IMR-90 (cell line): ENCODE measurements around the gene CPN2. TPM values are rescaled to one million over a fixed set of nuclear protein-coding genes. Genes with fewer than 3 reads are reported as not detected.
A peak's percentile ranks its signal among the peaks of the same experiment; 100 is the strongest.

Experiments used
- ATAC-seq: fragments of 200-7000 bp; cut with Tn5 transposase; 2 replicates; pipeline ENCODE4 v1.9.1; 2020; ENCODE audit warnings: low read depth, mild to moderate bottlenecking, moderate library complexity
- BruUV-seq: library from RNA; stranded (reverse); fragments of 400-500 nt; replicated peaks from 2 replicates; lab custom pipeline; 2021; lab: Mats Ljungman, UMichigan
- CTCF ChIA-PET: fragments of 300-600 bp; formaldehyde crosslinking; extraction: SDS; loops from one replicate; lab custom pipeline; 2021; ENCODE audit warnings: antibody characterized with exemption; lab: Yijun Ruan, JAX
- POLR2A ChIA-PET: fragments of 300-600 bp; sonication (Branson Sonifier 250); formaldehyde crosslinking; loops from one replicate; lab custom pipeline; 2022; ENCODE audit warnings: antibody characterized with exemption; ENCODE audit not compliant: unreplicated experiment; lab: Charles Lee
- DNase-seq: peaks from one replicate; pipeline ENCODE4 v3.0.0; 2013
- H2AFZ ChIP-seq: replicated peaks from 2 replicates; pipeline ENCODE3; 2013; ENCODE audit warnings: low read length, mild to moderate bottlenecking; ENCODE audit not compliant: poor library complexity
- H2AK5ac ChIP-seq: 2 replicates; pipeline ENCODE4 v1.6.1; 2013; ENCODE audit warnings: low read depth, low read length, inconsistent platforms
- H2AK9ac ChIP-seq: replicated peaks from 2 replicates; pipeline ENCODE3; 2013; ENCODE audit warnings: mild to moderate bottlenecking, low read depth, low read length, moderate library complexity; ENCODE audit not compliant: poor library complexity
- H2BK120ac ChIP-seq: 2 replicates; pipeline ENCODE4 v1.6.1; 2013; ENCODE audit warnings: low read depth, low read length, inconsistent platforms
- H2BK15ac ChIP-seq: 3 replicates; pipeline ENCODE4 v1.6.1; 2013; ENCODE audit warnings: low read depth, low read length, inconsistent platforms
- H2BK20ac ChIP-seq: 2 replicates; pipeline ENCODE4 v1.6.1; 2013; ENCODE audit warnings: low read depth, mild to moderate bottlenecking, inconsistent platforms, low read length, moderate library complexity
- H2BK5ac ChIP-seq: 2 replicates; pipeline ENCODE4 v1.6.1; 2013; ENCODE audit warnings: mild to moderate bottlenecking, low read depth, low read length, inconsistent platforms; ENCODE audit not compliant: poor library complexity, severe bottlenecking
- H3K14ac ChIP-seq: replicated peaks from 2 replicates; pipeline ENCODE4 v1.6.1; 2013; ENCODE audit warnings: low read depth, low read length, inconsistent platforms
- H3K18ac ChIP-seq: 2 replicates; pipeline ENCODE4 v1.6.1; 2013; ENCODE audit warnings: low read depth, low read length, control low read depth
- H3K23ac ChIP-seq: 2 replicates; pipeline ENCODE4 v1.6.1; 2013; ENCODE audit warnings: low read depth, low read length, inconsistent platforms
- H3K27ac ChIP-seq: 2 replicates; pipeline ENCODE4 v1.5.1; 2013; ENCODE audit warnings: mild to moderate bottlenecking, control low read depth, low read length; ENCODE audit not compliant: insufficient read depth
- H3K27me3 ChIP-seq: 2 replicates; pipeline ENCODE4 v1.6.1; 2013; ENCODE audit warnings: low read length; ENCODE audit not compliant: control insufficient read depth, insufficient read depth
- H3K36me3 ChIP-seq: 2 replicates; pipeline ENCODE4 v1.6.1; 2013; ENCODE audit warnings: low read length, mixed read lengths; ENCODE audit not compliant: control insufficient read depth, insufficient read depth
- H3K4ac ChIP-seq: 2 replicates; pipeline ENCODE4 v1.6.1; 2013; ENCODE audit warnings: low read depth, low read length, inconsistent platforms
- H3K4me1 ChIP-seq: 2 replicates; pipeline ENCODE4 v1.6.1; 2013; ENCODE audit warnings: low read length, mixed read lengths; ENCODE audit not compliant: control insufficient read depth, insufficient read depth
- H3K4me2 ChIP-seq: 2 replicates; pipeline ENCODE4 v1.6.1; 2013; ENCODE audit warnings: low read depth, mild to moderate bottlenecking, control low read depth, low read length, moderate library complexity
- H3K4me3 ChIP-seq: 2 replicates; pipeline ENCODE4 v1.5.1; 2013; ENCODE audit warnings: low read depth, mild to moderate bottlenecking, control low read depth, low read length, moderate library complexity; ENCODE audit not compliant: insufficient read depth
- H3K56ac ChIP-seq: 2 replicates; pipeline ENCODE4 v1.6.1; 2013; ENCODE audit warnings: low read length, inconsistent platforms; ENCODE audit not compliant: insufficient read depth; ENCODE audit errors: extremely low read depth
- H3K79me1 ChIP-seq, 2 experiments: 2 replicates each; pipeline ENCODE4 v1.6.1; 2013; ENCODE audit warnings: low read length in 2 of 2, inconsistent platforms in 1 of 2, low read depth in 1 of 2
- H3K9ac ChIP-seq: 2 replicates; pipeline ENCODE4 v1.6.1; 2013; ENCODE audit warnings: low read depth, low read length, control low read depth
- H3K9me1 ChIP-seq: 2 replicates; pipeline ENCODE4 v1.6.1; 2013; ENCODE audit warnings: low read length, inconsistent platforms; ENCODE audit not compliant: insufficient read depth
- H3K9me3 ChIP-seq: 2 replicates; pipeline ENCODE4 v1.6.1; 2013; ENCODE audit warnings: low read length; ENCODE audit not compliant: control insufficient read depth, insufficient read depth
- H4K20me1 ChIP-seq: 2 replicates; pipeline ENCODE4 v1.6.1; 2013; ENCODE audit warnings: low read length, inconsistent platforms; ENCODE audit not compliant: insufficient read depth
- H4K5ac ChIP-seq: 2 replicates; pipeline ENCODE4 v1.6.1; 2013; ENCODE audit warnings: mild to moderate bottlenecking, low read depth, low read length, control low read depth
- H4K8ac ChIP-seq, 2 experiments: 2 replicates each; pipeline ENCODE4 v1.6.1; 2013; ENCODE audit warnings: low read depth in 2 of 2, low read length in 2 of 2, control low read depth in 1 of 2, inconsistent platforms in 1 of 2
- H4K91ac ChIP-seq: 2 replicates; pipeline ENCODE4 v1.6.1; 2013; ENCODE audit warnings: low read depth, low read length, inconsistent platforms; ENCODE audit not compliant: insufficient read depth
- BHLHE40 ChIP-seq: fragments of 150-350 bp; IDR thresholded peaks from 2 replicates; pipeline ENCODE4 v1.6.1; 2016; ENCODE audit warnings: mild to moderate bottlenecking, low read depth, low read length
- CHD1 ChIP-seq: IDR thresholded peaks from 2 replicates; pipeline ENCODE4 v1.6.1; 2012; ENCODE audit warnings: low read depth, low read length, improper control_type of control experiment
- FOS ChIP-seq: fragments of 150-350 bp; IDR thresholded peaks from 2 replicates; pipeline ENCODE4 v1.6.1; 2016; ENCODE audit warnings: low read depth, low read length
- MAZ ChIP-seq: IDR thresholded peaks from 2 replicates; pipeline ENCODE4 v1.6.1; 2012; ENCODE audit warnings: low read depth, mild to moderate bottlenecking, low read length, improper control_type of control experiment, moderate library complexity, borderline replicate concordance
- MXI1 ChIP-seq: IDR thresholded peaks from 2 replicates; pipeline ENCODE4 v1.6.1; 2012; ENCODE audit warnings: low read depth, mild to moderate bottlenecking, low read length, moderate library complexity, borderline replicate concordance
- NFE2L2 ChIP-seq: fragments of 150-350 bp; IDR thresholded peaks from 2 replicates; pipeline ENCODE4 v1.6.1; 2016; ENCODE audit warnings: low read depth, mild to moderate bottlenecking, low read length
- RCOR1 ChIP-seq: IDR thresholded peaks from 2 replicates; pipeline ENCODE4 v1.6.1; 2012; ENCODE audit warnings: mild to moderate bottlenecking, low read length, improper control_type of control experiment; ENCODE audit not compliant: insufficient replicate concordance
- RFX5 ChIP-seq: IDR thresholded peaks from 2 replicates; pipeline ENCODE4 v1.8.0; 2012; ENCODE audit warnings: low read depth, mild to moderate bottlenecking, low read length, moderate library complexity
- SMC3 ChIP-seq: fragments of 150-350 bp; IDR thresholded peaks from 2 replicates; pipeline ENCODE4 v1.6.1; 2016; ENCODE audit warnings: low read depth, mild to moderate bottlenecking, antibody characterized with exemption, low read length, moderate library complexity
- WGBS, 2 experiments: methylation state at CpG; one replicate each; pipeline versions ENCODE4 v1.1.5 to v1.1.7; 2013; ENCODE audit warnings: missing lambda C conversion rate in 2 of 2; ENCODE audit not compliant: insufficient read length in 1 of 2; ENCODE audit errors: extremely low coverage in 2 of 2; 5-methylcytosine and 5-hydroxymethylcytosine counted together
- dilution Hi-C: fragments of 300-500 bp; cut with HindIII; formaldehyde crosslinking; loops from one replicate; pipeline ENCODE4 v1.14.3; 2018; ENCODE audit warnings: low sequenced_read_pairs; ENCODE audit not compliant: unreplicated experiment
- in situ Hi-C: fragments of 300-500 bp; cut with MboI; formaldehyde crosslinking; loops from 3 replicates; pipeline ENCODE4 v1.14.3; 2019; ENCODE audit warnings: low sequenced_read_pairs, inconsistent platforms, mixed read lengths
- intact Hi-C: fragments of 100-400 bp; cut with micrococcal nuclease; formaldehyde crosslinking; loops from 2 replicates; pipeline ENCODE4 v1.10.0; 2022
- polyA plus RNA-seq, 3 experiments: library from polyadenylated mRNA; depleted of rRNA; stranded (reverse); fragments of >200 nt; gene quantifications; 2 replicates each; pipeline ENCODE4 v1.2.3, GENCODE V29; 2012; ENCODE audit warnings: low replicate concordance in 1 of 3
- total RNA-seq: library from RNA; depleted of rRNA; stranded (reverse); fragments of >200 nt; gene quantifications from 2 replicates; pipeline ENCODE4 v1.2.3, GENCODE V29; 2012
- TF ChIP-seq, protein P1 (sequence below): fragments of 150-350 bp; IDR thresholded peaks from 2 replicates; pipeline ENCODE4 v1.6.1; 2017; ENCODE audit warnings: mild to moderate bottlenecking, antibody characterized with exemption, low read length, low read depth
- TF ChIP-seq, protein P2 (sequence below): conservative IDR thresholded peaks from 2 replicates; pipeline ENCODE4 v1.5.1; 2012; ENCODE audit warnings: mild to moderate bottlenecking, low read depth, low read length, improper control_type of control experiment

Gene CPN2
- total and polyA plus RNA-seq, 2 of the 4 experiments (the other 2 are of a cell fraction), result 0.07 TPM; not detected in 1

DNA sequence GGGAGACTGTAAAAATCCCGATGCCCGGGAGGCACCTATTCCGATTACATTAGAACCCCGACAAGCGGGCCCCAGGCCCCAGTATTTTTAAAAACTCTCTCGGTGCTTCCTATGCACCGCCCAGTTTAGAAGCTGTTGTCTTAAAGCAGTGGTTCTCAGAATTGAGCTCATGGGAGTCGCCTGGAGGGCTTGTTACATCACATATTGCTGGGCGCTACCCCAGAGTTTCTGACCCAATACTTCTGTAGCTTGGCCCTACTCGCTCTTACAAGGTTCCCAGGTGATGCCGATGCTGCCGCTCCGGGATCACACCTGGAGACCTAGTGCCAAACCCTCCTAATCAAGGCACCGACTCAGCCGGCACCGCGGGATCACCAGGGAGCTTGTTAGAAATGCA, 35.2 kb downstream of the CPN2 start:
- ATAC-seq, result peak; percentile 47
- dilution Hi-C loops, result no loop called here
- DNase-seq, result no peak
- Histone ChIP-seq H2BK120ac (no peak overlapping the region), H3K36me3 (no peaks in the 10 kb centered on the region), H3K4me1 (peaks cover 3% of the 10 kb centered on the region; the same call in 1 of the 2 replicates), H3K9me1 (no peaks in the 10 kb centered on the region), H2AFZ (peak overlapping the region; percentile 90), H2AK5ac (no peak overlapping the region), H3K4me2 (peak overlapping the region; percentile 56), H4K20me1 (no peaks in the 10 kb centered on the region), H2BK20ac (no peak overlapping the region), H2BK15ac (no peak overlapping the region), H3K23ac (no peak overlapping the region), H3K79me1 (no peaks in the 10 kb centered on the region), H2AK9ac (no peak overlapping the region), H3K27ac (no peak overlapping the region), H3K4ac (no peak overlapping the region), H3K18ac (no peak overlapping the region), H4K91ac (no peak overlapping the region), H3K4me3 (no peak overlapping the region), H4K5ac (no peak overlapping the region), H3K56ac (no peak overlapping the region), H3K27me3 (peaks cover 60% of the 10 kb centered on the region), H3K9ac (no peak overlapping the region), H3K14ac (no peak overlapping the region), H4K8ac (no peak overlapping the region), H3K9me3 (peaks cover 12% of the 10 kb centered on the region), H2BK5ac (no peak overlapping the region)
- POLR2A ChIA-PET, result interaction anchor here (0.6 kb wide), 2 partner anchors 175 to 661 kb away, joined by 3 read pairs; no protein-coding TSS in a partner anchor
- 15% methylated on average over 5 of the region's 17 CpGs; no CpG with 5 or more reads in 1 of the 2 experiments for WGBS, 2 experiments
- intact Hi-C loops, result loop anchor here (1.0 to 10.0 kb wide), 7 partner anchors 179 to 1851 kb away; no protein-coding TSS in a partner anchor
- TF ChIP-seq NFE2L2, result no peak
- no peak for TF ChIP-seq RCOR1
- no peak for TF ChIP-seq MXI1
- TF ChIP-seq, protein P1, sequence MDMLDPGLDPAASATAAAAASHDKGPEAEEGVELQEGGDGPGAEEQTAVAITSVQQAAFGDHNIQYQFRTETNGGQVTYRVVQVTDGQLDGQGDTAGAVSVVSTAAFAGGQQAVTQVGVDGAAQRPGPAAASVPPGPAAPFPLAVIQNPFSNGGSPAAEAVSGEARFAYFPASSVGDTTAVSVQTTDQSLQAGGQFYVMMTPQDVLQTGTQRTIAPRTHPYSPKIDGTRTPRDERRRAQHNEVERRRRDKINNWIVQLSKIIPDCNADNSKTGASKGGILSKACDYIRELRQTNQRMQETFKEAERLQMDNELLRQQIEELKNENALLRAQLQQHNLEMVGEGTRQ, result no peak
- TF ChIP-seq BHLHE40, result no peak
- TF ChIP-seq RFX5, result no peak
- TF ChIP-seq SMC3, result no peak
- no peak for TF ChIP-seq FOS
- TF ChIP-seq CHD1, result no peak
- TF ChIP-seq, protein P2, sequence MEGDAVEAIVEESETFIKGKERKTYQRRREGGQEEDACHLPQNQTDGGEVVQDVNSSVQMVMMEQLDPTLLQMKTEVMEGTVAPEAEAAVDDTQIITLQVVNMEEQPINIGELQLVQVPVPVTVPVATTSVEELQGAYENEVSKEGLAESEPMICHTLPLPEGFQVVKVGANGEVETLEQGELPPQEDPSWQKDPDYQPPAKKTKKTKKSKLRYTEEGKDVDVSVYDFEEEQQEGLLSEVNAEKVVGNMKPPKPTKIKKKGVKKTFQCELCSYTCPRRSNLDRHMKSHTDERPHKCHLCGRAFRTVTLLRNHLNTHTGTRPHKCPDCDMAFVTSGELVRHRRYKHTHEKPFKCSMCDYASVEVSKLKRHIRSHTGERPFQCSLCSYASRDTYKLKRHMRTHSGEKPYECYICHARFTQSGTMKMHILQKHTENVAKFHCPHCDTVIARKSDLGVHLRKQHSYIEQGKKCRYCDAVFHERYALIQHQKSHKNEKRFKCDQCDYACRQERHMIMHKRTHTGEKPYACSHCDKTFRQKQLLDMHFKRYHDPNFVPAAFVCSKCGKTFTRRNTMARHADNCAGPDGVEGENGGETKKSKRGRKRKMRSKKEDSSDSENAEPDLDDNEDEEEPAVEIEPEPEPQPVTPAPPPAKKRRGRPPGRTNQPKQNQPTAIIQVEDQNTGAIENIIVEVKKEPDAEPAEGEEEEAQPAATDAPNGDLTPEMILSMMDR, result no peak
- TF ChIP-seq MAZ, result no peak
- CTCF ChIA-PET, result interaction anchor here (0.7 to 2.5 kb wide), 11 partner anchors 8 to 670 kb away, joined by 3 to 83 read pairs (median 4); no protein-coding TSS in a partner anchor
- no TSS peak for BruUV-seq
- in situ Hi-C loops, result loop anchor here (5.0 to 10.0 kb wide), 3 partner anchors 179 to 651 kb away; partner anchors contain the start of gene HES1
